Loucy (cell line): ENCODE results near the gene CXCL14.

Source experiments
- CTCF ChIP-seq: fragments of 200-600 bp; sonication (generic); conservative IDR thresholded peaks from 2 replicates; pipeline ENCODE4 v1.5.1; 2014; ENCODE audit warnings: mild to moderate bottlenecking, antibody characterized with exemption, low read length
- EZH2phosphoT487 ChIP-seq: fragments of 200-600 bp; IDR thresholded peaks from 2 replicates; pipeline ENCODE4 v1.6.1; 2018; ENCODE audit warnings: antibody characterized with exemption, mild to moderate bottlenecking, moderate library complexity, borderline replicate concordance

- TF ChIP-seq CTCF (no peak), EZH2phosphoT487 (no peak)
Measured at GRCh38 chr5:135606431-135606830, 27.6 kb upstream of the CXCL14 start.
